ENCODE data around the gene MATCAP1. TPM values are rescaled to one million over a fixed set of nuclear protein-coding genes. Genes with fewer than 3 reads are reported as not detected.

The MATCAP1 gene
- polyA plus RNA-seq, 1 experiment: 13.1 TPM

- ChIA-PET CTCF (interaction anchor here (0.9 to 2.3 kb wide), 7 partner anchors 9 to 282 kb away, joined by 3 to 10 read pairs (median 3); partner anchors contain the start of genes NOL3 and TMEM208), POLR2A (no interaction called here)
- Histone ChIP-seq H3K36me3 (ENCODE audit: control insufficient read depth, insufficient read depth, low read length) (no peaks in the 10 kb centered on the region), H3K27me3 (ENCODE audit: control insufficient read depth, insufficient read depth, low read length) (no peaks in the 10 kb centered on the region), H3K4me3 (ENCODE audit: low read depth, low read length) (peak overlapping the region; percentile 60)
- no peak for DNase-seq (ENCODE audit: low read depth)
- no peak for TF ChIP-seq CTCF (IDR thresholded peaks at IDR 0.05; ENCODE audit: insufficient read depth, low read depth, low read length)
These were observed 508 bp downstream of the MATCAP1 start for GRCh38 chr16:67183284-67183626.

- no peaks in the 10 kb centered on the region for H3K27me3 ChIP-seq (ENCODE audit: control insufficient read depth, insufficient read depth, low read length)
- ChIA-PET CTCF (interaction anchor here (0.9 to 2.3 kb wide), 7 partner anchors 8 to 283 kb away, joined by 3 to 10 read pairs (median 4); partner anchors contain the start of gene NOL3), POLR2A (no interaction called here)
- TF ChIP-seq CTCF (IDR thresholded peaks at IDR 0.05; ENCODE audit: insufficient read depth, low read depth, low read length): no peak
- no peak overlapping the region for H3K4me3 ChIP-seq (ENCODE audit: low read depth, low read length)
- H3K36me3 ChIP-seq (ENCODE audit: control insufficient read depth, insufficient read depth, low read length): no peaks in the 10 kb centered on the region
- DNase-seq (ENCODE audit: low read depth): no peak
These were observed 1.5 kb downstream of the MATCAP1 start for GRCh38 chr16:67182288-67182687.

- DNase-seq (ENCODE audit: low read depth): no peak
- Histone ChIP-seq H3K36me3 (ENCODE audit: control insufficient read depth, insufficient read depth, low read length) (no peaks in the 10 kb centered on the region), H3K27me3 (ENCODE audit: control insufficient read depth, insufficient read depth, low read length) (no peaks in the 10 kb centered on the region), H3K4me3 (ENCODE audit: low read depth, low read length) (no peak overlapping the region)
- CTCF ChIA-PET: interaction anchor here (0.7 to 2.3 kb wide), 7 partner anchors 11 to 227 kb away, joined by 3 to 10 read pairs (median 4); partner anchors contain the start of gene NOL3
- POLR2A ChIA-PET: no interaction called here
- TF ChIP-seq CTCF (IDR thresholded peaks at IDR 0.05; ENCODE audit: insufficient read depth, low read depth, low read length): no peak
These were observed 2.4 kb downstream of the MATCAP1 start for GRCh38 chr16:67181346-67181745.

- CTCF ChIA-PET: no interaction called here
- Histone ChIP-seq H3K27me3 (ENCODE audit: control insufficient read depth, insufficient read depth, low read length) (no peaks in the 10 kb centered on the region), H3K36me3 (ENCODE audit: control insufficient read depth, insufficient read depth, low read length) (no peaks in the 10 kb centered on the region), H3K4me3 (ENCODE audit: low read depth, low read length) (no peak overlapping the region)
- TF ChIP-seq CTCF (IDR thresholded peaks at IDR 0.05; ENCODE audit: insufficient read depth, low read depth, low read length): no peak
- POLR2A ChIA-PET: no interaction called here
- DNase-seq (ENCODE audit: low read depth): no peak
These were observed 3.6 kb downstream of the MATCAP1 start for GRCh38 chr16:67180166-67180565.

- no peaks in the 10 kb centered on the region for H3K36me3 ChIP-seq (ENCODE audit: control insufficient read depth, insufficient read depth, low read length)
- H3K4me3 ChIP-seq (ENCODE audit: low read depth, low read length): no peak overlapping the region
- CTCF ChIA-PET: no interaction called here
- TF ChIP-seq CTCF (IDR thresholded peaks at IDR 0.05; ENCODE audit: insufficient read depth, low read depth, low read length): no peak
- no peaks in the 10 kb centered on the region for H3K27me3 ChIP-seq (ENCODE audit: control insufficient read depth, insufficient read depth, low read length)
- POLR2A ChIA-PET: no interaction called here
- DNase-seq (ENCODE audit: low read depth): no peak
These were observed 4.2 kb downstream of the MATCAP1 start for GRCh38 chr16:67179421-67180080.

All from BJ (cell line).